K562 (cell line): ENCODE data around the gene BCO2. TPM values are rescaled to one million over a fixed set of nuclear protein-coding genes. Genes with fewer than 3 reads are reported as not detected.

ENCODE experiments used
- ATAC-seq: fragments of 200-7000 bp; cut with Tn5 transposase; 3 replicates; pipeline ENCODE4 v1.9.1; 2020; ENCODE audit warnings: moderate library complexity
- BruUV-seq: library from RNA; stranded (reverse); fragments of 400-500 nt; replicated peaks from 2 replicates; lab custom pipeline; 2021; lab: Mats Ljungman, UMichigan
- CTCF ChIA-PET: fragments of 300-600 bp; formaldehyde crosslinking; extraction: SDS; loops from one replicate; lab custom pipeline; 2021; ENCODE audit warnings: low intra/inter-chr PET ratio; lab: Yijun Ruan, JAX
- POLR2A ChIA-PET: fragments of 300-600, 350-650 bp; sonication (Branson Sonifier 250); formaldehyde crosslinking; extraction: SDS; loops from one replicate; lab custom pipeline; 2021; ENCODE audit warnings: antibody characterized with exemption, inconsistent platforms; lab: Yijun Ruan, JAX
- DNase-seq, 4 experiments: peaks; one replicate each; pipeline versions ENCODE4 v3.0.0 to v3.0.0-alpha.2; 2011 to 2018; ENCODE audit warnings: low spot score in 3 of 4, mixed read lengths in 3 of 4; ENCODE audit errors: extremely low read depth in 1 of 4
- FAIRE-seq: peaks from 2 replicates; lab custom pipeline; 2011; peaks lifted over from hg19 to GRCh38; lab: Jason Lieb, UNC
- H2AFZ ChIP-seq: 2 replicates; pipeline ENCODE4 v1.6.0; 2011; ENCODE audit warnings: low read depth, low read length, control low read depth, inconsistent platforms
- H3K27ac ChIP-seq: fragments of 200-600 bp; 3 replicates; pipeline ENCODE4 v1.8.0; 2011; ENCODE audit warnings: low read depth, mild to moderate bottlenecking, control low read depth, inconsistent platforms, low read length, moderate library complexity, mixed read lengths; ENCODE audit errors: extremely low read depth
- H3K27me3 ChIP-seq, 2 experiments: fragments of 300-600 bp in 1 of 2; 2 replicates in 1 of 2; 3 replicates in 1 of 2; pipeline versions ENCODE4 v1.6.0 to v1.8.0; 2011; ENCODE audit warnings: inconsistent platforms in 2 of 2, low read length in 2 of 2, mild to moderate bottlenecking in 1 of 2, mixed read lengths in 1 of 2, moderate library complexity in 1 of 2; ENCODE audit not compliant: control insufficient read depth in 2 of 2, insufficient read depth in 2 of 2
- H3K36me3 ChIP-seq: fragments of 300-600 bp; 3 replicates; pipeline ENCODE4 v1.8.0; 2011; ENCODE audit warnings: mild to moderate bottlenecking, low read length, inconsistent platforms; ENCODE audit not compliant: control insufficient read depth, insufficient read depth
- H3K4me1 ChIP-seq, 2 experiments: fragments of 200-600 bp in 1 of 2; replicated peaks in 1 of 2; 2 replicates in 1 of 2; 3 replicates in 1 of 2; pipeline versions ENCODE4 v1.5.1 to v1.8.0; 2011; ENCODE audit warnings: inconsistent platforms in 2 of 2, low read length in 2 of 2, mild to moderate bottlenecking in 1 of 2, mixed read lengths in 1 of 2, moderate library complexity in 1 of 2; ENCODE audit not compliant: control insufficient read depth in 2 of 2, insufficient read depth in 2 of 2
- H3K4me2 ChIP-seq: 2 replicates; pipeline ENCODE4 v1.6.1; 2011; ENCODE audit warnings: low read length, control low read depth, inconsistent platforms, mixed read lengths; ENCODE audit not compliant: insufficient read depth
- H3K4me3 ChIP-seq: fragments of 200-600 bp; sonication (generic), shearing (Covaris generic); 2 replicates; pipeline ENCODE4 v1.5.1; 2016; ENCODE audit warnings: control low read depth, inconsistent platforms
- H3K79me2 ChIP-seq: fragments of 200-600 bp; 3 replicates; pipeline ENCODE4 v1.8.0; 2011; ENCODE audit warnings: low read length, inconsistent platforms; ENCODE audit not compliant: control insufficient read depth, insufficient read depth
- H3K9ac ChIP-seq, 2 experiments: 2 replicates each; pipeline versions ENCODE4 v1.6.0 to v1.6.1; 2011; ENCODE audit warnings: low read depth in 2 of 2, low read length in 2 of 2, control low read depth in 1 of 2, inconsistent platforms in 1 of 2, mild to moderate bottlenecking in 1 of 2, mixed read lengths in 1 of 2; ENCODE audit not compliant: insufficient read depth in 1 of 2
- H3K9me1 ChIP-seq: one replicate; pipeline ENCODE4 v1.6.0; 2011; ENCODE audit warnings: inconsistent platforms, mild to moderate bottlenecking, low read length, moderate library complexity; ENCODE audit not compliant: control insufficient read depth, insufficient read depth
- H3K9me3 ChIP-seq: replicated peaks from 2 replicates; pipeline ENCODE4 v1.5.1; 2011; ENCODE audit warnings: low read depth, low read length, inconsistent platforms; ENCODE audit not compliant: control insufficient read depth, insufficient read depth
- H4K20me1 ChIP-seq: replicated peaks from 2 replicates; pipeline ENCODE4 v1.6.1; 2011; ENCODE audit warnings: low read length, inconsistent platforms, mixed read lengths; ENCODE audit not compliant: control insufficient read depth, insufficient read depth
- CEBPB ChIP-seq: fragments of 450-650 bp; IDR thresholded peaks from 2 replicates; pipeline ENCODE4 v1.6.1; 2016; ENCODE audit warnings: missing genetic modification characterization, missing compliant biosample characterization
- GABPA ChIP-seq: fragments of 200-800 bp; sonication (Bioruptor generic); conservative IDR thresholded peaks from 2 replicates; pipeline ENCODE4 v1.6.1; 2016; ENCODE audit warnings: low read depth, missing genetic modification characterization, missing compliant biosample characterization
- GATAD2B ChIP-seq: fragments of 450-650 bp; IDR thresholded peaks from 2 replicates; pipeline ENCODE4 v1.6.1; 2017; ENCODE audit warnings: mild to moderate bottlenecking, borderline replicate concordance
- NFE2L1 ChIP-seq: fragments of 450-650 bp; IDR thresholded peaks from 2 replicates; pipeline ENCODE4 v1.6.1; 2016; ENCODE audit warnings: missing genetic modification characterization, low read depth, mild to moderate bottlenecking, missing compliant biosample characterization, moderate library complexity, borderline replicate concordance
- NR2C2 ChIP-seq, 2 experiments: fragments of 200-800 bp in 1 of 2; sonication (Bioruptor generic) in 1 of 2; sonication (generic) in 1 of 2; formaldehyde crosslinking in 1 of 2; IDR thresholded peaks; 2 replicates each; pipeline versions ENCODE4 v1.6.1 to v1.8.0; 2016 to 2022; ENCODE audit warnings: mild to moderate bottlenecking in 1 of 2, missing compliant biosample characterization in 1 of 2, missing genetic modification characterization in 1 of 2, missing genetic modification reagents in 1 of 2
- NR4A1 ChIP-seq, 2 experiments: fragments of 250-450 bp in 1 of 2; fragments of 450-650 bp in 1 of 2; sonication (Bioruptor Pico) in 1 of 2; IDR thresholded peaks; 2 replicates each; pipeline versions ENCODE4 v1.4.0 to v1.6.1; 2016 to 2020; ENCODE audit warnings: mild to moderate bottlenecking in 2 of 2, missing compliant biosample characterization in 1 of 2, missing genetic modification characterization in 1 of 2, moderate library complexity in 1 of 2
- TARDBP ChIP-seq: fragments of 450-650 bp; IDR thresholded peaks from 2 replicates; pipeline ENCODE4 v1.6.1; 2016
- ZNF644 ChIP-seq: fragments of 200-800 bp; sonication (Bioruptor generic); IDR thresholded peaks from 2 replicates; pipeline ENCODE4 v1.6.1; 2016; ENCODE audit warnings: low read depth, missing genetic modification characterization, missing compliant biosample characterization
- WGBS: fragments of 100-300 bp; shearing (Covaris generic); methylation state at CpG from one replicate; pipeline ENCODE4 v1.1.6; 2016; ENCODE audit warnings: low coverage, mixed read lengths; ENCODE audit not compliant: insufficient coverage; ENCODE audit errors: missing lambda C conversion rate; 5-methylcytosine and 5-hydroxymethylcytosine counted together
- in situ Hi-C: fragments of 300-500 bp; cut with MboI; formaldehyde crosslinking; loops from 4 replicates; pipeline ENCODE4 v1.15.0; 2018; ENCODE audit warnings: inconsistent platforms, mixed read lengths
- intact Hi-C: fragments of 100-400 bp; cut with micrococcal nuclease; formaldehyde crosslinking; loops from 2 replicates; pipeline ENCODE4 v1.14.2; 2022
- polyA plus RNA-seq, 8 experiments: library from polyadenylated mRNA; depleted of rRNA in 4 of 8; stranded (reverse) in 5 of 8; unstranded in 3 of 8; fragments of >200 nt; fragmentation: Nextera tagmentation in 2 of 8; fragmentation: Illumina TruSeq in 1 of 8; extraction: Ambion mirVana in 2 of 8; extraction: Trizol in 1 of 8; gene quantifications; 2 replicates each; pipeline versions ENCODE4 v1.2.1 to v1.2.3, GENCODE V29; 2011 to 2014; ENCODE audit warnings: inconsistent platforms in 1 of 8, missing spikeins in 1 of 8
- total RNA-seq, 7 experiments: library from RNA; depleted of rRNA in 6 of 7; stranded (reverse); fragments of >200 nt in 6 of 7; fragmentation: Illumina TruSeq in 2 of 7; extraction: Trizol in 2 of 7; gene quantifications; 2 replicates each; pipeline versions ENCODE4 v1.2.1 to v1.2.3, GENCODE V29; 2011 to 2021; ENCODE audit warnings: low replicate concordance in 1 of 7
- TF ChIP-seq, protein P1 (sequence below): sonication (generic); formaldehyde crosslinking; IDR thresholded peaks from 2 replicates; pipeline ENCODE4 v1.8.1; 2023; ENCODE audit warnings: mild to moderate bottlenecking, missing genetic modification reagents

Gene BCO2
- total and polyA plus RNA-seq, 9 of the 15 experiments (the other 6 are each of a cell fraction or from before 2014, with no cell fraction given) = 0.21 to 1.0 (median 0.47) TPM; not detected in 1

DNA sequence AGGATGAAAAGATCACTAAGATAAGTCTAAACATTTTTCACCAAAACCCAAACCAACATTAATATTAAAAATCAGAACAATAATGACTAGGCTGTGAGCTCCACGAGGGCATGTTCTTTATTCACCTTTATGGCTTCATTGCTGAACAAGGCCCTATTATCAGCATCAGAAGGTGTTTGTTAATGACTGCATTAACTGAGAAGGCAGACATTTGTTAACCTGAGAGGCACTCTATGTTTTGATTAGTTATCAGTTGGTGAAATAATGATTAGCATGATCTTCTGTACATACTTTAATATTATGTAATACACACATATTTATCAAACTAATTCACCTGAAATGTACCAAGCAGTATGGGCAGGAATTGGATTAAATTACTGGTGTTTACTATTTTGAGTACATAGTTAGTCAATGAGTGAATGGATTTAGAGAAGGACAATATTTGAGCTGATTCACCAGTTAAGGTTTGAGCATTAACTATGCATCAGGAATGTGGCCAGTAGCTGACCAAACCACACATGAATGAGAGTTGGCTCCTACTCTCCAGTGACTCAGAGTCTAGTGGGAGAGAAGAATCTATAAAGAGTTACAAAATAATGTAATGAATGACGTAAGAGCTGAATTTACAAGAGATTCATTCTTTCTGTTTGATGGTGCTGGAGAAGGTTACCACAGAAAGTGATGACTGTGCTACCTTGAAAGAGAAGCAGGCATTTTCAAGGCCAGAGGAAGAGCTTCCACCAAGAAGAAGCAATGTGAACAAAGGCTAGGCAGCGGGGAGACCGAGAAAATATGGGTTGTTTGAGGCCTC is 18.2 kb upstream of the BCO2 start (continued):
- peak; percentile 67 for TF ChIP-seq CEBPB (tag)
- no peak for TF ChIP-seq NR4A1 (CRISPR knock-in tag; IDR thresholded peaks at IDR 0.05)
- no peak for TF ChIP-seq NR4A1 (tag; IDR thresholded peaks at IDR 0.05)
- TF ChIP-seq, all 486 proteins: peak for 9

DNA sequence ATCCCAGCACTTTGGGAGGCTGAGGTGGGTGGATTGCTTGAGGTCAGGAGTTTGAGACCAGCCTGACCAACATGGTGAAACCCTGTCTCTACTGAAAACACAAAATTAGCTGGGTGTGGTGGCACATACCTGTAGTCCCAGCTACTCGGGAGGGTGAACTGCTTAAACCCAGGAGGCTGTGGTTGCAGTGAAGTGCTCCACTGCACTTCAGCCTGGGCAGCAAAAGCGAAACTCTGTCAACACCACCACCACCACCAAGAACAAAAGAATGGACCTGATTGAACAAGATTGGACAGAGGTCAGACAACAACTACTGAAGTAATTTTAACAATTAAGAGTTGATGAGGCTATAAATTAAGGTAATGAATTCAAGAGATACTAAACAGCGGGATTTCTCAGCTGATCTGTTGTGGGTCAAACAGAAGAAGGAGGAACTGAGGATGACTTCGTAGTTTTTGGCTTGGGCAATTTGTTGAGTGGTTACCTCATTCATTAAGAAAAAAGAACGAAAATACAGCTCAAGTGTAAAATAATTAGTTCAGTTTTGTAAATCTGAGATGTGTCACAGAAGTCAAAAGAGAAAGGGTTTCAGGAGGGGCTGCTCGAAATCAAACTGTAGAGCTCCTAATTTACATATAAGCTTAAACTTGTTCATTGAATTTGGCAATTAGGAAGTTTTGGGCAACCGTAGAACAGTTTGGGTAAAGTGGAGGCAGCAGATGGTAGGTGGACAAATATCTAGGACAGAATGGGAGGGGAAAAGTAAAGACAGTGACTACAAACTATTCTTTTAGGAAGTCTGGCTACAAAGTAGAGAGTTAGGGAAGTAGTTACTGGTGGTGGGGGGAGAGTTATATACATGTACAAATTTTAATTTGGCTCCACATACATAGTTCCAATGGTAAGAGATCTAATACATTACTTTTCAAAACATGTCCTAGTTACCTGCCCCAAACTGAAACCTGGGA is 15.9 kb upstream of the BCO2 start:
- no peak overlapping the region for H3K4me3 ChIP-seq
- H4K20me1 ChIP-seq = no peaks in the 10 kb centered on the region
- H3K36me3 ChIP-seq = no peaks in the 10 kb centered on the region
- H3K27me3 ChIP-seq = no peaks in the 10 kb centered on the region
- H3K27ac ChIP-seq = peak overlapping the region; percentile 12; the same call in 1 of the 3 replicates
- ATAC-seq = peak; percentile 26
- H2AFZ ChIP-seq = peak overlapping the region; percentile 66
- peak overlapping the region; percentile 42 for H3K4me2 ChIP-seq
- in situ Hi-C loops (no loop called here), intact Hi-C loops (loop anchor here (5.0 kb wide), 1 partner anchor 42 kb away; no protein-coding TSS in a partner anchor)
- BruUV-seq = no TSS peak
- CTCF ChIA-PET = no interaction called here
- POLR2A ChIA-PET = no interaction called here
- H3K9me1 ChIP-seq = no peaks in the 10 kb centered on the region
- H3K4me1 ChIP-seq = peaks cover 4 to 6% of the 10 kb centered on the region in 2 experiments; a peak in 2 of 5 replicates
- no peak for FAIRE-seq
- no peaks in the 10 kb centered on the region for H3K79me2 ChIP-seq
- peak overlapping the region in 1 of 2 experiments; percentile 26; a peak in 1 of 4 replicates for H3K9ac ChIP-seq
- WGBS = 36% methylated on average over 7 of the region's 7 CpGs
- H3K9me3 ChIP-seq = no peaks in the 10 kb centered on the region
- DNase-seq = no peak
- TF ChIP-seq NR2C2 (CRISPR knock-in tag; IDR thresholded peaks at IDR 0.05) = no peak
- TF ChIP-seq NR2C2 (tag; IDR thresholded peaks at IDR 0.05) = 0 out of 2 replicates have a peak, but pooled peaks have one; percentile 23
- TF ChIP-seq TARDBP = no peak
- no peak for TF ChIP-seq GATAD2B
- no peak for TF ChIP-seq ZNF644
- TF ChIP-seq NFE2L1 (tag) = 0 out of 2 replicates have a peak, but pooled peaks have one; percentile 8
- no peak for TF ChIP-seq GABPA (tag)
- TF ChIP-seq, protein P1, sequence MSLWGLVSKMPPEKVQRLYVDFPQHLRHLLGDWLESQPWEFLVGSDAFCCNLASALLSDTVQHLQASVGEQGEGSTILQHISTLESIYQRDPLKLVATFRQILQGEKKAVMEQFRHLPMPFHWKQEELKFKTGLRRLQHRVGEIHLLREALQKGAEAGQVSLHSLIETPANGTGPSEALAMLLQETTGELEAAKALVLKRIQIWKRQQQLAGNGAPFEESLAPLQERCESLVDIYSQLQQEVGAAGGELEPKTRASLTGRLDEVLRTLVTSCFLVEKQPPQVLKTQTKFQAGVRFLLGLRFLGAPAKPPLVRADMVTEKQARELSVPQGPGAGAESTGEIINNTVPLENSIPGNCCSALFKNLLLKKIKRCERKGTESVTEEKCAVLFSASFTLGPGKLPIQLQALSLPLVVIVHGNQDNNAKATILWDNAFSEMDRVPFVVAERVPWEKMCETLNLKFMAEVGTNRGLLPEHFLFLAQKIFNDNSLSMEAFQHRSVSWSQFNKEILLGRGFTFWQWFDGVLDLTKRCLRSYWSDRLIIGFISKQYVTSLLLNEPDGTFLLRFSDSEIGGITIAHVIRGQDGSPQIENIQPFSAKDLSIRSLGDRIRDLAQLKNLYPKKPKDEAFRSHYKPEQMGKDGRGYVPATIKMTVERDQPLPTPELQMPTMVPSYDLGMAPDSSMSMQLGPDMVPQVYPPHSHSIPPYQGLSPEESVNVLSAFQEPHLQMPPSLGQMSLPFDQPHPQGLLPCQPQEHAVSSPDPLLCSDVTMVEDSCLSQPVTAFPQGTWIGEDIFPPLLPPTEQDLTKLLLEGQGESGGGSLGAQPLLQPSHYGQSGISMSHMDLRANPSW = no peak
